Muscle layer of colon (tissue), 2 donors: ENCODE measurements around the gene MRPS18C.
"Not testable (repeated sequence)": the region's sequence is repeated elsewhere in the genome, so short reads cannot be mapped to it uniquely, and the experiment has no call there.

ENCODE experiments used
- H3K27ac ChIP-seq: one replicate; pipeline ENCODE4 v1.7.0; 2013; ENCODE audit warnings: low read depth, mild to moderate bottlenecking, low read length, moderate library complexity
- H3K27me3 ChIP-seq, 2 donors: one replicate each; pipeline ENCODE4 v1.7.0; 2013; ENCODE audit warnings: low read length in 2 of 2, mild to moderate bottlenecking in 2 of 2; ENCODE audit not compliant: insufficient read depth in 2 of 2, control insufficient read depth in 1 of 2
- H3K36me3 ChIP-seq: one replicate; pipeline ENCODE4 v1.7.0; 2013; ENCODE audit warnings: mild to moderate bottlenecking, low read length; ENCODE audit not compliant: insufficient read depth
- H3K4me1 ChIP-seq: one replicate; pipeline ENCODE4 v1.7.0; 2013; ENCODE audit warnings: mild to moderate bottlenecking, low read length; ENCODE audit not compliant: insufficient read depth
- H3K4me3 ChIP-seq, 2 donors: one replicate each; pipeline ENCODE4 v1.7.0; 2013; ENCODE audit warnings: low read length in 2 of 2, low read depth in 1 of 2, mild to moderate bottlenecking in 1 of 2, moderate library complexity in 1 of 2
- H3K9ac ChIP-seq: one replicate; pipeline ENCODE4 v1.7.0; 2013; ENCODE audit warnings: low read length
- H3K9me3 ChIP-seq: one replicate; pipeline ENCODE4 v1.7.0; 2013; ENCODE audit warnings: mild to moderate bottlenecking, low read length
- donor health status: abdominal sarcoma.
- donor health status: Adenocarcinoma of cecum.

Gene MRPS18C

DNA sequence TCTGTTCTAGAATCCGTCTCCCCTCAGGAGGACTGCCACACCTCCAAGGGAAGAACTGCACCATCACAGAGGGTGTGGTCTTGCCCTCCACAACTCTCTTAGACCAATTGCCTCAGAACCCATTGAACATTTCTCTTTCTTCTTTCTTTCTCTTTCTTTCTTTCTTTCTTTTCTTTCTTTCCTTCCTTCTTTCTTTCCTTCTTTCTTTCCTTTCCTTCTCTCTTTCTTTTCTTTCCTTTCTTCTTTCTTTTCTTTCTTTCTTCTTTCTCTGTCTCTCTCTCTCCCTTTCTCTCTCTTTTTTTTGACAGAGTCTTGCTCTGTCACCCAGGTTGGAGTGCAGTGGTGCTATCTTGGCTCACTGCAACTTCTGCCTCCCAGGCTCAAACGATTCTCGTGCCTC, 45.8 kb downstream of the MRPS18C start:
- not testable (repeated sequence) for H3K4me3 ChIP-seq, H3K4me1 ChIP-seq, H3K9ac ChIP-seq, H3K27me3 ChIP-seq, H3K36me3 ChIP-seq, H3K9me3 ChIP-seq, H3K27ac ChIP-seq

DNA sequence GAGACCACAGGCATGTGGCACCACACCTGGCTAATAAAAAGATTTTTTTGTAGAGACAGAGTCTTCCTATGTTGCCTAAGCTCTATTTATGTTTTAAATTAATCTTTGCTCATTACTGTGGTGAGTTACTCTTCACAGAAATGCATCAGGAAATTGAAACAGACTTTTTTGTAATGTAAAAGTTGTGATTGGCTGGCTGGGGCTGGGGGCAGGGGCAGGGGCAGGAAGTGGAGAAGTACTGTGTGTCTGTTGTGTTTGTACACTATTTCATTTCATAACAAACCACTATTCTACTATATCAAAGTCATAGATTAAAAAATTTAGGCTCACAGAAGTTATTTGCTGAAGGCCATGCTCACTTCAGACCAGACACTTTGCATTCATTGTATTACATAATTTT, 48.1 kb downstream of the MRPS18C start:
- Histone ChIP-seq H3K9ac (no peak overlapping the region), H3K4me1 (no peaks in the 10 kb centered on the region), H3K9me3 (no peaks in the 10 kb centered on the region), H3K36me3 (no peaks in the 10 kb centered on the region), H3K27ac (no peak overlapping the region), H3K4me3 (no peak overlapping the region), H3K27me3 (no peaks in the 10 kb centered on the region)

DNA sequence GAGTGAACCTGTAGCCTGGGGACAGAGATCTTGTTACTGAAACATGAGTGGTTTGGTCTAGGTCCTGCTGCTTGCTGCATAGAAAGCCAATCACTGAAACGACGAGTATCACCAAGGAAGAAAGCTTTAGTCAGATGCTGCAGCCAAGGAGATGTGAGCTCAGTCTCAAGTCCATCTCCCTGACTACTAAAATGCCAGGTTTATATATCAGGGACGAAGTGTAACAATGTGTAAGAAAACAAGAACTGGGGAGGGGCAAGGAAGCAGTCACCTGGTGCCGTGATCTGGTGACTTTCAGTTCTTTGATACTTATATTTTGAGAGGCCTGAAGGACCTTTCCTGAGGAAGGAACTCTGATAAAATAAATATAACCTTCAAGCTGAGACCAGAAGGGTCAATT, 48.6 kb downstream of the MRPS18C start:
- Histone ChIP-seq H3K27me3 (no peaks in the 10 kb centered on the region), H3K9ac (no peak overlapping the region), H3K27ac (no peak overlapping the region), H3K4me3 (no peak overlapping the region), H3K36me3 (no peaks in the 10 kb centered on the region), H3K9me3 (no peaks in the 10 kb centered on the region), H3K4me1 (no peaks in the 10 kb centered on the region)

DNA sequence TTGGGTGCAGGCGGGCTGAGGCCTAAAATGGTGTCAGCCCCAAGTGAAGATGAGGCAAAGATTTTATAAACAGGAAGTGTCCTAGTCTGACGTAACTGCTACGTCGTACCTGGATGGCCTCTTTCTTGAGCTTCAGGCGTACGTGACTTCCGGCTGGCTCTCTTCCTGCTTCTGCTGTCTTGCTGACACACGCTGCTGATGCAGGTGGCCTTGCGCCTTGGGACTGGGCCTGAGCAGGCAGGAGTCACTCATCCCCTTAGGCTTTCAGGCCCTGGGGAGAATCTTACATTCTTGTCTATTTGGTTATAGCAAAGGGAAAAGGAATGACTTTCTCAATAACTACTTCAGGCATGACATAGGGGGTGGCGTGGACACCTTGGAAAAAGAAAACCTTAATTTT, 49.1 kb downstream of the MRPS18C start:
- H3K9ac ChIP-seq: no peak overlapping the region
- H3K4me3 ChIP-seq: no peak overlapping the region
- no peak overlapping the region for H3K27ac ChIP-seq
- H3K27me3 ChIP-seq: no peaks in the 10 kb centered on the region
- no peaks in the 10 kb centered on the region for H3K9me3 ChIP-seq
- H3K36me3 ChIP-seq: no peaks in the 10 kb centered on the region
- H3K4me1 ChIP-seq: no peaks in the 10 kb centered on the region

DNA sequence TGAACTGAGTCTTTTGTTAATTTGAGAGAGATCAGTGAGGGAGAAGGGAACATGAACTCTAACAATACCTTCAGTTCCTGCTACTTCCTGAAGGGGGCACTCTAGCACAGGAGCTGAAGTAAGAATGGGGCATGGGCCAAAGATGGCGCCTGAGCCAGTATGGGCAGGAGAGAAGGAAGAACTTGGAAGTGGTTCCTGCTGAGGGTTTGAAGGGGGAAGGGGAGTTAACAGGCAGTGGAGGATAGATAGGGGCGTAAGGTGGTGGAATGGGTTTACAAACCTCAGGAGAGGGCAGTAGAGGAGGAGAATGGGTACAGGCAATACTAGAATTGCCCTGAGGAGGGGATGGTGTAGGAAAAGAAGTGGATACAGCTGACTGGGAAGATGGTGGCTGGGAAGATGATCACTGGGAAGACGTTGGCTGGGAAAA, 53.3 kb downstream of the MRPS18C start:
- H3K27me3 ChIP-seq, H3K4me1 ChIP-seq, H3K9me3 ChIP-seq, H3K27ac ChIP-seq, H3K36me3 ChIP-seq, H3K9ac ChIP-seq, H3K4me3 ChIP-seq: not testable (repeated sequence)

DNA sequence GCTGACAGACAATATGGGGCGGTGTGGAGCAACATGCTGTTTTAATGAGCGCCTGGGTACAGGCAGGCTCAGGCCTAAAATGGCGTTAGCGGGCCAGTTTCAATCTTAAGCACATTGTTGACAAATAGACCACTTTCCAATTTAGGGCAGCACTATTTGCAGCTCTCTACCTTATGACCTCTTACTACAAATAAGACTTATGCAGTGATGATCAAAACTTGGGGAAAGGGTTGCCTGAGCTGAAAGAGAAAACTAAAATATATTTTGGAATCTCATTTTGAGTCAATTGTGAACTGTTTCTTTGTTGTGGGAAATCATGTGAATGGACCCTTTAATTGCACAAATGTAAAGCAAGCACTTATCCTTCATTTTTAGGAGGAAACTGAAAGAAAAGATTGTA, 54.6 kb downstream of the MRPS18C start:
- Histone ChIP-seq H3K36me3 (no peaks in the 10 kb centered on the region), H3K9ac (no peak overlapping the region), H3K27me3 (no peaks in the 10 kb centered on the region), H3K4me1 (no peaks in the 10 kb centered on the region), H3K27ac (no peak overlapping the region), H3K4me3 (no peak overlapping the region), H3K9me3 (no peaks in the 10 kb centered on the region)
